IMR-90 (cell line): Measurements from ENCODE around the gene ALK. TPM values are rescaled to one million over a fixed set of nuclear protein-coding genes. Genes with fewer than 3 reads are reported as not detected.
A peak's percentile ranks its signal among the peaks of the same experiment; 100 is the strongest.

Experiments used
- ATAC-seq: fragments of 200-7000 bp; cut with Tn5 transposase; 2 replicates; pipeline ENCODE4 v1.9.1; 2020; ENCODE audit warnings: low read depth, mild to moderate bottlenecking, moderate library complexity
- BruUV-seq: library from RNA; stranded (reverse); fragments of 400-500 nt; replicated peaks from 2 replicates; lab custom pipeline; 2021; lab: Mats Ljungman, UMichigan
- CTCF ChIA-PET: fragments of 300-600 bp; formaldehyde crosslinking; extraction: SDS; loops from one replicate; lab custom pipeline; 2021; ENCODE audit warnings: antibody characterized with exemption; lab: Yijun Ruan, JAX
- POLR2A ChIA-PET: fragments of 300-600 bp; sonication (Branson Sonifier 250); formaldehyde crosslinking; loops from one replicate; lab custom pipeline; 2022; ENCODE audit warnings: antibody characterized with exemption; ENCODE audit not compliant: unreplicated experiment; lab: Charles Lee
- DNase-seq: peaks from one replicate; pipeline ENCODE4 v3.0.0; 2013
- H2AFZ ChIP-seq: replicated peaks from 2 replicates; pipeline ENCODE3; 2013; ENCODE audit warnings: low read length, mild to moderate bottlenecking; ENCODE audit not compliant: poor library complexity
- H2AK5ac ChIP-seq: 2 replicates; pipeline ENCODE4 v1.6.1; 2013; ENCODE audit warnings: low read depth, low read length, inconsistent platforms
- H2AK9ac ChIP-seq: replicated peaks from 2 replicates; pipeline ENCODE3; 2013; ENCODE audit warnings: mild to moderate bottlenecking, low read depth, low read length, moderate library complexity; ENCODE audit not compliant: poor library complexity
- H2BK120ac ChIP-seq: 2 replicates; pipeline ENCODE4 v1.6.1; 2013; ENCODE audit warnings: low read depth, low read length, inconsistent platforms
- H2BK15ac ChIP-seq: 3 replicates; pipeline ENCODE4 v1.6.1; 2013; ENCODE audit warnings: low read depth, low read length, inconsistent platforms
- H2BK20ac ChIP-seq: 2 replicates; pipeline ENCODE4 v1.6.1; 2013; ENCODE audit warnings: low read depth, mild to moderate bottlenecking, inconsistent platforms, low read length, moderate library complexity
- H2BK5ac ChIP-seq: 2 replicates; pipeline ENCODE4 v1.6.1; 2013; ENCODE audit warnings: mild to moderate bottlenecking, low read depth, low read length, inconsistent platforms; ENCODE audit not compliant: poor library complexity, severe bottlenecking
- H3K14ac ChIP-seq: replicated peaks from 2 replicates; pipeline ENCODE4 v1.6.1; 2013; ENCODE audit warnings: low read depth, low read length, inconsistent platforms
- H3K18ac ChIP-seq: 2 replicates; pipeline ENCODE4 v1.6.1; 2013; ENCODE audit warnings: low read depth, low read length, control low read depth
- H3K23ac ChIP-seq: 2 replicates; pipeline ENCODE4 v1.6.1; 2013; ENCODE audit warnings: low read depth, low read length, inconsistent platforms
- H3K27ac ChIP-seq: 2 replicates; pipeline ENCODE4 v1.5.1; 2013; ENCODE audit warnings: mild to moderate bottlenecking, control low read depth, low read length; ENCODE audit not compliant: insufficient read depth
- H3K27me3 ChIP-seq: 2 replicates; pipeline ENCODE4 v1.6.1; 2013; ENCODE audit warnings: low read length; ENCODE audit not compliant: control insufficient read depth, insufficient read depth
- H3K36me3 ChIP-seq: 2 replicates; pipeline ENCODE4 v1.6.1; 2013; ENCODE audit warnings: low read length, mixed read lengths; ENCODE audit not compliant: control insufficient read depth, insufficient read depth
- H3K4ac ChIP-seq: 2 replicates; pipeline ENCODE4 v1.6.1; 2013; ENCODE audit warnings: low read depth, low read length, inconsistent platforms
- H3K4me1 ChIP-seq: 2 replicates; pipeline ENCODE4 v1.6.1; 2013; ENCODE audit warnings: low read length, mixed read lengths; ENCODE audit not compliant: control insufficient read depth, insufficient read depth
- H3K4me2 ChIP-seq: 2 replicates; pipeline ENCODE4 v1.6.1; 2013; ENCODE audit warnings: low read depth, mild to moderate bottlenecking, control low read depth, low read length, moderate library complexity
- H3K4me3 ChIP-seq: 2 replicates; pipeline ENCODE4 v1.5.1; 2013; ENCODE audit warnings: low read depth, mild to moderate bottlenecking, control low read depth, low read length, moderate library complexity; ENCODE audit not compliant: insufficient read depth
- H3K56ac ChIP-seq: 2 replicates; pipeline ENCODE4 v1.6.1; 2013; ENCODE audit warnings: low read length, inconsistent platforms; ENCODE audit not compliant: insufficient read depth; ENCODE audit errors: extremely low read depth
- H3K79me1 ChIP-seq, 2 experiments: 2 replicates each; pipeline ENCODE4 v1.6.1; 2013; ENCODE audit warnings: low read length in 2 of 2, inconsistent platforms in 1 of 2, low read depth in 1 of 2
- H3K9ac ChIP-seq: 2 replicates; pipeline ENCODE4 v1.6.1; 2013; ENCODE audit warnings: low read depth, low read length, control low read depth
- H3K9me1 ChIP-seq: 2 replicates; pipeline ENCODE4 v1.6.1; 2013; ENCODE audit warnings: low read length, inconsistent platforms; ENCODE audit not compliant: insufficient read depth
- H3K9me3 ChIP-seq: 2 replicates; pipeline ENCODE4 v1.6.1; 2013; ENCODE audit warnings: low read length; ENCODE audit not compliant: control insufficient read depth, insufficient read depth
- H4K20me1 ChIP-seq: 2 replicates; pipeline ENCODE4 v1.6.1; 2013; ENCODE audit warnings: low read length, inconsistent platforms; ENCODE audit not compliant: insufficient read depth
- H4K5ac ChIP-seq: 2 replicates; pipeline ENCODE4 v1.6.1; 2013; ENCODE audit warnings: mild to moderate bottlenecking, low read depth, low read length, control low read depth
- H4K8ac ChIP-seq, 2 experiments: 2 replicates each; pipeline ENCODE4 v1.6.1; 2013; ENCODE audit warnings: low read depth in 2 of 2, low read length in 2 of 2, control low read depth in 1 of 2, inconsistent platforms in 1 of 2
- H4K91ac ChIP-seq: 2 replicates; pipeline ENCODE4 v1.6.1; 2013; ENCODE audit warnings: low read depth, low read length, inconsistent platforms; ENCODE audit not compliant: insufficient read depth
- BHLHE40 ChIP-seq: fragments of 150-350 bp; IDR thresholded peaks from 2 replicates; pipeline ENCODE4 v1.6.1; 2016; ENCODE audit warnings: mild to moderate bottlenecking, low read depth, low read length
- CEBPB ChIP-seq: IDR thresholded peaks from 2 replicates; pipeline ENCODE4 v1.6.1; 2012; ENCODE audit warnings: low read depth, low read length, improper control_type of control experiment
- MAFK ChIP-seq: IDR thresholded peaks from 2 replicates; pipeline ENCODE4 v1.6.1; 2012; ENCODE audit warnings: low read depth, low read length, improper control_type of control experiment
- NFE2L2 ChIP-seq: fragments of 150-350 bp; IDR thresholded peaks from 2 replicates; pipeline ENCODE4 v1.6.1; 2016; ENCODE audit warnings: low read depth, mild to moderate bottlenecking, low read length
- POLR2A ChIP-seq: IDR thresholded peaks from 2 replicates; pipeline ENCODE4 v1.6.1; 2012; ENCODE audit warnings: mild to moderate bottlenecking, low read depth, low read length
- RFX5 ChIP-seq: IDR thresholded peaks from 2 replicates; pipeline ENCODE4 v1.8.0; 2012; ENCODE audit warnings: low read depth, mild to moderate bottlenecking, low read length, moderate library complexity
- WGBS, 2 experiments: methylation state at CpG; one replicate each; pipeline versions ENCODE4 v1.1.5 to v1.1.7; 2013; ENCODE audit warnings: missing lambda C conversion rate in 2 of 2; ENCODE audit not compliant: insufficient read length in 1 of 2; ENCODE audit errors: extremely low coverage in 2 of 2; 5-methylcytosine and 5-hydroxymethylcytosine counted together
- dilution Hi-C: fragments of 300-500 bp; cut with HindIII; formaldehyde crosslinking; loops from one replicate; pipeline ENCODE4 v1.14.3; 2018; ENCODE audit warnings: low sequenced_read_pairs; ENCODE audit not compliant: unreplicated experiment
- in situ Hi-C: fragments of 300-500 bp; cut with MboI; formaldehyde crosslinking; loops from 3 replicates; pipeline ENCODE4 v1.14.3; 2019; ENCODE audit warnings: low sequenced_read_pairs, inconsistent platforms, mixed read lengths
- intact Hi-C: fragments of 100-400 bp; cut with micrococcal nuclease; formaldehyde crosslinking; loops from 2 replicates; pipeline ENCODE4 v1.10.0; 2022
- polyA plus RNA-seq, 3 experiments: library from polyadenylated mRNA; depleted of rRNA; stranded (reverse); fragments of >200 nt; gene quantifications; 2 replicates each; pipeline ENCODE4 v1.2.3, GENCODE V29; 2012; ENCODE audit warnings: low replicate concordance in 1 of 3
- total RNA-seq: library from RNA; depleted of rRNA; stranded (reverse); fragments of >200 nt; gene quantifications from 2 replicates; pipeline ENCODE4 v1.2.3, GENCODE V29; 2012
- TF ChIP-seq, protein P1 (sequence below): conservative IDR thresholded peaks from 2 replicates; pipeline ENCODE4 v1.5.1; 2012; ENCODE audit warnings: mild to moderate bottlenecking, low read depth, low read length, improper control_type of control experiment
- TF ChIP-seq, protein P2 (sequence below): fragments of 150-350 bp; IDR thresholded peaks from 2 replicates; pipeline ENCODE4 v1.6.1; 2017; ENCODE audit warnings: mild to moderate bottlenecking, antibody characterized with exemption, low read length, low read depth

The ALK gene
- total and polyA plus RNA-seq, 2 of the 4 experiments (the other 2 are of a cell fraction) = not detected

DNA sequence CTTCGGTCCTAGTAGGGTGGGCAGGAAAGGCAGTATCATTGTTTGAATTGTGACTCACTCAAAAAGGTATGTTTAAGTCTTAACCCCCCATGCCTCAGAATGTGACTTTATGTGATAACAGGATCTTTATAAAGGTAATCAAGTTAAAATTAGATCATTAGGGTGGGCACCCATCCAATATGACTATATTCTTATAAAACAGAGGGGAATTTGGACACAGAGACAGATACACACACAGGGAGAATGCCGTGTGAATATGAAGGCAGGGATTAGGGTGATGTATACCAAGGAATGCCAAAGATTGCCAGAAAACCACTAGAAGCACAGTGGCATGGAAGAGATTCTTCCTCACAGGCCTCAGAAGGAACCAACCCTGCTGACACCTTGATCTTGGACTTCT, 524.3 kb downstream of the ALK start:
- Histone ChIP-seq H3K4ac (no peak overlapping the region), H3K9me1 (no peaks in the 10 kb centered on the region), H3K4me3 (no peak overlapping the region), H3K36me3 (no peaks in the 10 kb centered on the region), H3K14ac (no peak overlapping the region), H3K9ac (no peak overlapping the region), H3K9me3 (no peaks in the 10 kb centered on the region), H3K27ac (no peak overlapping the region), H3K23ac (no peak overlapping the region), H4K5ac (no peak overlapping the region), H4K8ac (no peak overlapping the region), H4K20me1 (no peaks in the 10 kb centered on the region), H3K18ac (no peak overlapping the region), H2BK15ac (no peak overlapping the region), H2BK20ac (no peak overlapping the region), H2BK120ac (no peak overlapping the region), H3K4me1 (no peaks in the 10 kb centered on the region), H4K91ac (no peak overlapping the region), H2BK5ac (no peak overlapping the region), H2AFZ (no peak overlapping the region), H3K4me2 (no peak overlapping the region), H3K27me3 (peaks cover 11% of the 10 kb centered on the region), H3K56ac (no peak overlapping the region), H3K79me1 (no peaks in the 10 kb centered on the region), H2AK5ac (no peak overlapping the region), H2AK9ac (no peak overlapping the region)
- DNase-seq = peak; percentile 24
- BruUV-seq = no TSS peak
- POLR2A ChIA-PET = no interaction called here
- TF ChIP-seq BHLHE40 (no peak), CEBPB (no peak), MAFK (no peak), RFX5 (no peak), POLR2A (no peak), NFE2L2 (no peak)
- TF ChIP-seq, protein P1, sequence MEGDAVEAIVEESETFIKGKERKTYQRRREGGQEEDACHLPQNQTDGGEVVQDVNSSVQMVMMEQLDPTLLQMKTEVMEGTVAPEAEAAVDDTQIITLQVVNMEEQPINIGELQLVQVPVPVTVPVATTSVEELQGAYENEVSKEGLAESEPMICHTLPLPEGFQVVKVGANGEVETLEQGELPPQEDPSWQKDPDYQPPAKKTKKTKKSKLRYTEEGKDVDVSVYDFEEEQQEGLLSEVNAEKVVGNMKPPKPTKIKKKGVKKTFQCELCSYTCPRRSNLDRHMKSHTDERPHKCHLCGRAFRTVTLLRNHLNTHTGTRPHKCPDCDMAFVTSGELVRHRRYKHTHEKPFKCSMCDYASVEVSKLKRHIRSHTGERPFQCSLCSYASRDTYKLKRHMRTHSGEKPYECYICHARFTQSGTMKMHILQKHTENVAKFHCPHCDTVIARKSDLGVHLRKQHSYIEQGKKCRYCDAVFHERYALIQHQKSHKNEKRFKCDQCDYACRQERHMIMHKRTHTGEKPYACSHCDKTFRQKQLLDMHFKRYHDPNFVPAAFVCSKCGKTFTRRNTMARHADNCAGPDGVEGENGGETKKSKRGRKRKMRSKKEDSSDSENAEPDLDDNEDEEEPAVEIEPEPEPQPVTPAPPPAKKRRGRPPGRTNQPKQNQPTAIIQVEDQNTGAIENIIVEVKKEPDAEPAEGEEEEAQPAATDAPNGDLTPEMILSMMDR = no peak
- TF ChIP-seq, protein P2, sequence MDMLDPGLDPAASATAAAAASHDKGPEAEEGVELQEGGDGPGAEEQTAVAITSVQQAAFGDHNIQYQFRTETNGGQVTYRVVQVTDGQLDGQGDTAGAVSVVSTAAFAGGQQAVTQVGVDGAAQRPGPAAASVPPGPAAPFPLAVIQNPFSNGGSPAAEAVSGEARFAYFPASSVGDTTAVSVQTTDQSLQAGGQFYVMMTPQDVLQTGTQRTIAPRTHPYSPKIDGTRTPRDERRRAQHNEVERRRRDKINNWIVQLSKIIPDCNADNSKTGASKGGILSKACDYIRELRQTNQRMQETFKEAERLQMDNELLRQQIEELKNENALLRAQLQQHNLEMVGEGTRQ = no peak
- CTCF ChIA-PET = no interaction called here
- dilution Hi-C loops = no loop called here
- in situ Hi-C loops = no loop called here
- whole genome bisulfite sequencing, 2 experiments = no CpG with 5 or more reads among the region's 2 CpGs
- intact Hi-C loops = no loop called here
- ATAC-seq = no peak
